GM12878 (cell line): ENCODE measurements around the gene ELOA2.
"Not testable (repeated sequence)": the region's sequence is repeated elsewhere in the genome, so short reads cannot be mapped to it uniquely, and the experiment has no call there.

ENCODE experiments used
- CHD4 ChIP-seq: fragments of 200-600 bp; sonication (generic); IDR thresholded peaks from 2 replicates; pipeline ENCODE4 v1.6.1; 2016; ENCODE audit warnings: mild to moderate bottlenecking
- CTCF ChIP-seq, 3 experiments: IDR thresholded peaks in 2 of 3; conservative IDR thresholded peaks in 1 of 3; 2 replicates each; pipeline ENCODE4 v1.5.1; 2011; ENCODE audit warnings: low read depth in 3 of 3, low read length in 3 of 3, mild to moderate bottlenecking in 3 of 3, control low read depth in 2 of 3, moderate library complexity in 2 of 3, inconsistent platforms in 1 of 3, mixed read lengths in 1 of 3; ENCODE audit not compliant: control insufficient read depth in 2 of 3, insufficient read depth in 1 of 3; ENCODE audit errors: extremely low read depth in 1 of 3
- NFYB ChIP-seq: IDR thresholded peaks from 2 replicates; pipeline ENCODE4 v1.6.1; 2011; ENCODE audit warnings: low read depth, mild to moderate bottlenecking, low read length, improper control_type of control experiment, moderate library complexity; ENCODE audit not compliant: insufficient read depth
- TAF1 ChIP-seq: IDR thresholded peaks from 2 replicates; pipeline ENCODE4 v1.6.1; 2011; ENCODE audit warnings: mild to moderate bottlenecking, low read depth, low read length, borderline replicate concordance

GRCh38 chr18:47029684-47030353, 5.6 kb downstream of the ELOA2 start:
- not testable (repeated sequence) for TF ChIP-seq CTCF (IDR thresholded peaks at IDR 0.05 in 2 of 3, conservative IDR thresholded peaks at IDR 0.05 in 1 of 3; ENCODE audit: control insufficient read depth in 2 of 3, extremely low read depth in 1 of 3, insufficient read depth in 1 of 3, low read depth in 3 of 3, low read length in 3 of 3); CHD4; TAF1; NFYB
